Measurements from ENCODE around the gene CAMKV. TPM values are rescaled to one million over a fixed set of nuclear protein-coding genes. Genes with fewer than 3 reads are reported as not detected.
A peak's percentile ranks its signal among the peaks of the same experiment; 100 is the strongest.
"Not testable (repeated sequence)": the region's sequence is repeated elsewhere in the genome, so short reads cannot be mapped to it uniquely, and the experiment has no call there.

CAMKV gene
- total RNA-seq, 2 donors from 2014 or later = 0.47 to 0.89 TPM

GRCh38 chr3:49823131-49823530 lies 46.6 kb downstream of the CAMKV start:
- H3K4me3 Mint-ChIP-seq; DNase-seq; ATAC-seq; H3K4me1 Mint-ChIP-seq; H3K36me3 Mint-ChIP-seq (ENCODE audit: low read depth); H3K27me3 Mint-ChIP-seq; H3K9me3 ChIP-seq (ENCODE audit: control insufficient read depth, low read length, poor library complexity, severe bottlenecking): not testable (repeated sequence)
- H3K27ac Mint-ChIP-seq = peak overlapping the region; percentile 49

GRCh38 chr3:49813497-49814174 lies 56.1 kb downstream of the CAMKV start, which contains the start of gene UBA7:
Gene UBA7, minus strand, starts transcription at chr3:49813953. Its CDS starts 166 bp downstream, at chr3:49813787.
- Mint-ChIP-seq H3K27me3 (no peaks in the 10 kb centered on the region), H3K27ac (peak within 1 kb of the TSS; percentile 94), H3K4me3 (peak within 1 kb of the TSS; percentile 93), H3K36me3 (ENCODE audit: low read depth) (peaks cover 8% of the 10 kb centered on the region), H3K4me1 (peaks cover 19% of the 10 kb centered on the region)
- H3K9me3 ChIP-seq (ENCODE audit: control insufficient read depth, low read length, poor library complexity, severe bottlenecking) = no peaks in the 10 kb centered on the region
- ATAC-seq = peak; percentile 83
- DNase-seq = no peak

GRCh38 chr3:49812916-49813496 lies 56.7 kb downstream of the CAMKV start:
- Mint-ChIP-seq H3K27ac (peak overlapping the region; percentile 94), H3K27me3 (no peaks in the 10 kb centered on the region), H3K36me3 (ENCODE audit: low read depth) (peaks cover 8% of the 10 kb centered on the region), H3K4me3 (peak overlapping the region; percentile 93), H3K4me1 (peaks cover 23% of the 10 kb centered on the region)
- no peak for DNase-seq
- no peaks in the 10 kb centered on the region for H3K9me3 ChIP-seq (ENCODE audit: control insufficient read depth, low read length, poor library complexity, severe bottlenecking)
- no peak for ATAC-seq

Other genes starting within 250 kb of the CAMKV start
- 10 to 100 TPM; 61.2 to 71.0 TPM for gene APEH, start 195.6 kb downstream of the CAMKV start, total RNA-seq
- gene MST1, start 180.4 kb downstream of the CAMKV start, total RNA-seq = 10 to 100 TPM in 1 of 2 donors, 1 to 10 TPM in 1; 7.5 to 11.3 TPM
- 10 to 100 TPM; 37.7 to 45.1 TPM for gene RNF123, start 180.3 kb downstream of the CAMKV start, total RNA-seq
- under 1 TPM in 1 of 2 donors, not detected in 1; 0.99 TPM for gene AMIGO3, start 150.2 kb downstream of the CAMKV start, total RNA-seq
- 10 to 100 TPM; 42.9 to 61.9 TPM for gene GMPPB, start 146.0 kb downstream of the CAMKV start, total RNA-seq
- 10 to 100 TPM; 54.1 to 56.4 TPM for gene IP6K1, start 83.4 kb downstream of the CAMKV start, total RNA-seq
- under 1 TPM in 1 of 2 donors, not detected in 1; 0.37 TPM for gene CDHR4, start 70.0 kb downstream of the CAMKV start, total RNA-seq
- gene INKA1, start 66.6 kb downstream of the CAMKV start, total RNA-seq = 1 to 10 TPM in 1 of 2 donors, under 1 TPM in 1; 0.92 to 5.2 TPM
- gene UBA7, start 56.0 kb downstream of the CAMKV start, total RNA-seq = 100 to 1,000 TPM; 173 to 198 TPM
- gene TRAIP, start 13.3 kb downstream of the CAMKV start, total RNA-seq = 1 to 10 TPM; 4.8 to 5.5 TPM
- gene MST1R, start 34.0 kb upstream of the CAMKV start, total RNA-seq = 1 to 10 TPM in 1 of 2 donors, under 1 TPM in 1; 0.63 to 1.7 TPM
- gene MON1A, start 59.9 kb upstream of the CAMKV start, total RNA-seq = 1 to 10 TPM; 2.3 to 4.6 TPM
- 100 to 1,000 TPM; 129 to 148 TPM for gene RBM6, start 70.2 kb upstream of the CAMKV start, total RNA-seq
- gene RBM5, start 219.0 kb upstream of the CAMKV start, total RNA-seq = 100 to 1,000 TPM; 292 to 353 TPM